Central memory CD4-positive, alpha-beta T cell (primary cell): ENCODE results near the gene CFAP410.

Source experiments
- DNase-seq: peaks from one replicate; pipeline ENCODE4 v3.0.0; 2022

CFAP410 gene

DNA sequence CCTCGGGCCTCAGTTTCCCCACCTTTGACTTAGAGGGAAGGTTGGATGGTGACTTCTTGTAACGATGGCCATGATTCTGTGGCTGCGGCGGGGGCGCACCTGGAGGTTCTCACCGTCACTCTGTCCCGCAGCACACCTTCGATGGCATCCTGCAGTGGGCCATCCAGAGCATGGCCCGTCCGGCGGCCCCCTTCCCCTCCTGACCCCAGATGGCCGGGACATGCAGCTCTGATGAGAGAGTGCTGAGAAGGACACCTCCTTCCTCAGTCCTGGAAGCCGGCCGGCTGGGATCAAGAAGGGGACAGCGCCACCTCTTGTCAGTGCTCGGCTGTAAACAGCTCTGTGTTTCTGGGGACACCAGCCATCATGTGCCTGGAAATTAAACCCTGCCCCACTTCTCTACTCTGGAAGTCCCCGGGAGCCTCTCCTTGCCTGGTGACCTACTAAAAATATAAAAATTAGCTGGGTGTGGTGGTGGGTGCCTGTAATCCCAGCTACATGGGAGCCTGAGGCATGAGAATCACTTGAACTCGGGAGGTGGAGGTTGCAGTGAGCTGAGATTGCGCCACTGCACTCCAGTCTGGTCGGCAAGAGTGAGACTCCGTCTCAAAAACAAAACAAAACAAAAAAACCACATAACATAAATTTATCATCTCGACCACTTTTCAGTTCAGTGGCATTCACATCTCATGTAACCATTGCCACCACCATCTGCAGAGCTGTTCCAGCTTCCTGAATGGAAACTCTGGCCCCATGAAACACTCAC, 41.5 kb downstream of the CFAP410 start:
- DNase-seq, result peak; percentile 69

DNA sequence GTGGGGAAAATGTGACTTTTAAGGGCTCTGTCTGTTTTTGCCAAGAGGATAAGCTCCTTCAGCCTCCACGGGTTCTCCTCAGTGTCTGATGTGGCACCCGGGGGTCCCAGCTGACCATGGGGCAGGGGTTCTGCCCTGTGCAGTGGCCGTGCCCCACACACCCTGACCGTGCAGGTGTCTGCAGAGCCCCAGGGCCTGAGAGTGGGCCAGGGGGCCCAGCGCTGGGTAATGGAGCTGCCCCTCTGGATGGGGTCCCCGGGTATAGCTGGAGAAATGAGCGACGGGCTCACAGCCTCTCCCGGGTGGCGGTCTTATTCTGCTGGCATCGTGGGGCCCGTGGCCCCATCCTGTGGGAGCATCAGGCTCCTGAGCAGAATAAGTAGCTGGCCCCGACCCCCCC, 42.3 kb downstream of the CFAP410 start:
- DNase-seq, result no peak

DNA sequence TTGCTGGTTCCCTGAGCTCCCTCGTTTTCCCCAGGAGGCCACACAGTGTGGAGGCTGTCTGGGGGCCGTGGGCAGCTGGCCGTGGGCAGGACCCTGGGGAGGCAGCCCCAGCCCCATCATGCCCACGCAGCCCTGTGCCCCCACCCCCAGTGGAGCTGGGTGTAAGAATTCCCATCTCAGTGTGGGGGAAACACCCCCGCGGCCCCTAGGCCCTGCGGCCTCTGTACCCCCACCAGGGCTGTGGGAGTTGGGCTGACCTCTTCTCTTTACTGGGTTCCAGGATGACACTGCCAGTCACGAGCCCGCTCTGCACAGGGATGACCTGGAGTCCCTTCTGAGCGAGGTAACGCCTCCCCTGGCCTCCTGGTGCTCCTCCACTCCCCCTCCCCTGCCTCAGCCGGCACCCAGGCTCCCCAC, 43.1 kb downstream of the CFAP410 start:
- no peak for DNase-seq

DNA sequence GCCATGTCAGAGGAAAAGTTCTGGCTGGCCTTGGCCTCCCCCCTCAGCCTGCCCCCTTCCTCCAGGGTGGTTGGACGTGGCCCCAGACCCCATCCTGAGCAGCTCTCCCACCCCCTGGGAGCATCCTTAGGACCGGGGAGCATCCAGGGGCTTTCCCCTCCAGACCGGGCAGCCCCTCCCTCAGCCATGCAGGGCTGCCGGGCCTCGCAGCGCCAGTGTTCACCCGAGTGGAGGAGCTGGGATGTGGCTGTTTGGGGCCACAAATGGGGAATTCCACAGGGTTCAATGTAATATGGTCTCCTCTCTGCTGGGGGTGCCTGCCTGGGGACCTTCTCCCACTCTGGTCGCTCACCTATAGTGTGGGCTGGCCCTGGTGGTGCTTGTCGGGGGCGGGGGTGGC, 43.5 kb downstream of the CFAP410 start:
- DNase-seq, result no peak

GRCh38 chr21:44295163-44295573, 44.0 kb downstream of the CFAP410 start:
- no peak for DNase-seq

GRCh38 chr21:44294391-44295162, 44.6 kb downstream of the CFAP410 start:
- no peak for DNase-seq

GRCh38 chr21:44293551-44294231, 45.5 kb downstream of the CFAP410 start:
- peak; percentile 39 for DNase-seq

DNA sequence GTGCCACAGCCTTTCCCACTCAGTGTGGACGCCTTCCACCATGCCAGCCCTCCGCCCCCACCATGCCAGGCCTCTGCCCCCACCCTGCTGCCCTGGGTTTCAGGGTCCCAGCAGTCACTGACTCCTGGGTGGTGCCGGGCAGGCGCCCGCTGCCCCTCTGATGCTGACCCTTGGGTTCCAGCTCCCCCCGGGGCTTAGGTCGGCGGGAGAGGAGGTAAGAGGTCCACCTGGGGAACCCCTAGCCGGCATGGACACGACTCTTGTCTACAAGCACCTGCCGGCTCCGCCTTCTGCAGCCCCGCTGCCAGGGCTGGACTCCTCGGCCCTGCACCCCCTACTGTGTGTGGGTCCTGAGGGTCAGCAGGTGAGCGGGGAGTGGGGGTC, 46.4 kb downstream of the CFAP410 start:
- DNase-seq, result no peak

GRCh38 chr21:44291936-44292811, 47.0 kb downstream of the CFAP410 start:
- no peak for DNase-seq

- no peak for DNase-seq
Measured at GRCh38 chr21:44291078-44291935, 47.9 kb downstream of the CFAP410 start.

GRCh38 chr21:44290327-44291077, 48.7 kb downstream of the CFAP410 start:
- no peak for DNase-seq

GRCh38 chr21:44289381-44290010, 49.7 kb downstream of the CFAP410 start:
- DNase-seq, result no peak

GRCh38 chr21:44288251-44289110, 50.7 kb downstream of the CFAP410 start:
- DNase-seq, result no peak

DNA sequence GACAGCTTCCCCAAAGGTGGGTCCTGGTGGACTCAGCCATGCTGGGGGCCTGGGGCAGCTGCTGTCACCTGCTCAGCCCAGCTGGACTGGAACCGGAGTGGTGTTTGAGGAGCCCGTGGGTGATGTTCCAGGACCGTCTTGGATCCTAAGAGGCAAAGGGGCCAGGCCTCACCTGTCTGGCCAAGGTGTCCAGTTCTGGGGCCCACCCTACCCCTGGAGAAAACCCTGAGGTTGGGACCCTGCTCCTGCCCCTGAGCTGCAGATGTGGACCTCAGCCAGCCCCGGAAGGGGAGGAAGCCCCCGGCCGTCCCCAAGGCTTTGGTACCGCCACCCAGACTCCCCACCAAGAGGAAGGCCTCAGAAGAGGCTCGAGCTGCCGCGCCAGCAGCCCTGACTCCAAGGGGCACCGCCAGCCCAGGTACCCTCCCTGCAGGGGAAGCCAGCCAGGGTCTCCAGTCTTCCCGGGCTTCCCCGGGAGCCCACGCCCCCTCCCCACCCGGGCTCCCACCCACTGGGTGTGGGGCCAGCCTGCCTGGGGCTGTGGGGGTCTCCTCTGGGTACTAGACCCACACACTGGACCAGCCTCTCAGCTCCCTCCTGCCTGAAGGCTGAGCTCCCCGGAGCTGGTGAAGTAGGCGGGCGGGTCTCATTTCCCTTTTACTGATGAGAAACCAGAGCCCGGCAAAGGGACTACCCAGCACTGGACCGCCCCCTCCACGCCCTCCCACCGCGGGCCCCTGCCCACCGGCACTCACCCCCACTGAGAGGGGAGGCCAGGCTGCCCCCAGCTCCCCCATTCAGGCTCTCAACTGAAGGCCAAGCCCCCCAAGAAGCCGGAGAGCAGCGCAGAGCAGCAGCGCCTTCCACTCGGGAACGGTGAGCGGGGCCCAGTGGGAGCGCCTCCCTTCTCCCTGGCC, 52.2 kb downstream of the CFAP410 start:
- DNase-seq, result no peak

DNA sequence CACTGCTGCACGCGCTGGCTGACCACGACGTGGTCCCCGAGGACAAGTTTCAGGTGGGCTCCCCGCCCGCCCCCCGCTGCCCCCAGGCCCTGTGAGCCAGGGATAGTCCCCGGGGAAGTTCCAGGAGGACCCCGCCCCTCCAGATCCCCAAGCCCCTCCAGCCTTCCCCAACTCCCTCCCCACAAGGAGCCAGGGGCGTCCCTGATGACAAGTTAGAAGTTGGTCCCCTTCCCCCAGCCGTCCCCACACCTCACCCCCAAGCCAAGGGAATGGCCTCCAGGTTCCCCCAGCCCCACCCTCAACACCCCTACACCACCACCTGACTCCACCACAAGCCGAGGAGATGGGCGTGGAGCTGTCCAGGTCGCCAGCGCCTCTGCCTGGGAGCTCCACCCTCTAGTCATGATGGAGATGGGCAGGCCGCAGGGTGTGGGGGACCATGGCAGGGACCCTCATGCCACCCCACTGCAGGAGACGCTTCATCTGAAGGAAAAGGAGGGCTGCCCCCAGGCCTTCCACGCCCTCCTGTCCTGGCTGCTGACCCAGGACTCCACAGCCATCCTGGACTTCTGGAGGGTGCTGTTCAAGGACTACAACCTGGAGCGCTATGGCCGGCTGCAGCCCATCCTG, 53.0 kb downstream of the CFAP410 start:
- no peak for DNase-seq

GRCh38 chr21:44285138-44285992, 53.8 kb downstream of the CFAP410 start, which contains the start of gene AIRE:
TSS of gene AIRE (plus strand) at chr21:44285876. CDS start at chr21:44286007, 131 bp downstream.
- no peak for DNase-seq

GRCh38 chr21:44283948-44284347, 55.2 kb downstream of the CFAP410 start:
- DNase-seq, result no peak
